GM12891 (cell line): ENCODE measurements around the gene TNK2.

Experiments
- POLR2A ChIP-seq: IDR thresholded peaks from 2 replicates; pipeline ENCODE4 v1.6.1; 2011; ENCODE audit warnings: low read depth, low read length, control low read depth
- POLR2AphosphoS5 ChIP-seq: IDR thresholded peaks from 2 replicates; pipeline ENCODE4 v1.6.1; 2011; ENCODE audit warnings: low read depth, low read length, control low read depth
- POU2F2 ChIP-seq: IDR thresholded peaks from 2 replicates; pipeline ENCODE4 v1.6.1; 2011; ENCODE audit warnings: low read depth, mild to moderate bottlenecking, control low read depth, low read length, moderate library complexity

GRCh38 chr3:195881276-195881988 lies 26.9 kb downstream of the TNK2 start:
- TF ChIP-seq POLR2AphosphoS5 (no peak), POLR2A (no peak), POU2F2 (no peak)
